Measurements from ENCODE around the gene CD274. TPM values are rescaled to one million over a fixed set of nuclear protein-coding genes. Genes with fewer than 3 reads are reported as not detected.

CD274 gene
- total and polyA plus RNA-seq, 11 donors, result 3.5 to 54.4 (median 15.7) TPM

DNA sequence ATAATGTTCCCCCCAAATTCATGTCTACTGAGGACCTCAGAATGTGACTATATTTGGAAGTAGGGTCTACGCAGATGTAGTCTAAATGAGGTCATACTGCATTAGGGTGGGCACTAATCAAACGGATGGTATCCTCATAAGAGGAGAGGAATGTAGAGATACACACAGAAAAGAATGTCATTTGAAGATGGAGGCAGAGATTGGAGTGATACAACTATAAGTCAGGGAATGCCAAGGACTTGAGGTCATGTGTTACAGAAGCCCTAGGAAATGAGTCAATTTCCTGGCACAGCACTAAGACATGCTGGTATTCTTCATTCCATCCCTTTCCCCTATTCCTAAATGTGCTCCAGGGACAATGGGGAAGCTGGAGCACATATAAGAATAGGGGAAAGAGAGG lies 59.2 kb downstream of the CD274 start:
- Histone ChIP-seq H3K9me3 (peaks cover 0 to 6% (median 0%) of the 10 kb centered on the region in 12 donors), H3K4me3 (peak overlapping the region in 1 of 12 donors; percentile 57), H3K4me1 (peaks cover 0 to 58% (median 41%) of the 10 kb centered on the region in 12 donors), H3K27me3 (no peaks in the 10 kb centered on the region), H3K36me3 (no peaks in the 10 kb centered on the region), H3K27ac (peak overlapping the region in 11 of 12 donors; percentile 47 to 94 (median 63))
- intact Hi-C loops (cut with DNase I), result no loop called here
- DNase-seq (no peak), ATAC-seq (peak in 3 of 4 donors; percentile 46 to 75 (median 52))
- TF ChIP-seq CTCF (IDR thresholded peaks at IDR 0.05) (no peak), POLR2A (IDR thresholded peaks at IDR 0.05) (no peak)
- 44 to 55% (median 47%) methylated on average over 2 of the region's 2 CpGs for WGBS, 4 donors

DNA sequence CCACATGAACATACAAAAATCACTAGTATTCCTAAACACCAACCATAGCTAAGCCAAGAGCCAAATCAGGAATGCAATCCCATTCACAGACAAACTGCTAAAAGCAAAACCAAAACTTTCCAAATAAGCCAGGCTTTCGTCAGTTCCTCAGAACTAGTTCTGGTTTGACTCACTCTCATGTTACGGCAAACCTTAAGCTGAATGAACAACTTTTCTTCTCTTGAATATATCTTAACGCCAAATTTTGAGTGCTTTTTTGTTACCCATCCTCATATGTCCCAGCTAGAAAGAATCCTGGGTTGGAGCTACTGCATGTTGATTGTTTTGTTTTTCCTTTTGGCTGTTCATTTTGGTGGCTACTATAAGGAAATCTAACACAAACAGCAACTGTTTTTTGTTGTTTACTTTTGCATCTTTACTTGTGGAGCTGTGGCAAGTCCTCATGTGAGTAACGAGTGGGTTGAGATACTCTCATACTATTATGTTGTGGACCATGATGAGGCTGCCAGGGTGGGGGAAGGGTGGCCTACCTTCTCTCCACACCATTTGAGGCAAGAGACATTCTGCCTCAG lies 60.1 kb downstream of the CD274 start, which contains the start of gene PDCD1LG2:
TSS of gene PDCD1LG2 (plus strand) at position 172 of the 572 bp plus-strand sequence. CDS start 12,016 bp downstream, outside the sequence.
- Histone ChIP-seq H3K4me1 (peaks cover 0 to 58% (median 41%) of the 10 kb centered on the region in 12 donors), H3K9me3 (no peaks in the 10 kb centered on the region), H3K4me3 (peak within 1 kb of the TSS in 10 of 12 donors; percentile 7 to 58 (median 46)), H3K27ac (peak within 1 kb of the TSS; percentile 47 to 94 (median 63)), H3K36me3 (no peaks in the 10 kb centered on the region), H3K27me3 (no peaks in the 10 kb centered on the region)
- intact Hi-C loops (cut with DNase I), result loop anchor here in 1 of 10 donors (5.0 kb wide), 1 partner anchor 77 kb away; no protein-coding TSS in a partner anchor
- TF ChIP-seq POLR2A (IDR thresholded peaks at IDR 0.05), result no peak
- no peak for TF ChIP-seq CTCF (IDR thresholded peaks at IDR 0.05)
- peak in 3 of 4 donors; percentile 27 to 63 (median 55) for ATAC-seq
- no peak for DNase-seq
- 23 to 50% (median 26%) methylated on average over 4 of the region's 4 CpGs for WGBS, 4 donors

- peaks cover 0 to 58% (median 41%) of the 10 kb centered on the region in 12 donors for H3K4me1 ChIP-seq
- H3K36me3 ChIP-seq, result no peaks in the 10 kb centered on the region
- ATAC-seq (no peak), DNase-seq (no peak)
- H3K9me3 ChIP-seq, result no peaks in the 10 kb centered on the region
- H3K27me3 ChIP-seq, result no peaks in the 10 kb centered on the region
- WGBS, 4 donors, result 60 to 77% (median 69%) methylated on average over 3 of the region's 3 CpGs
- intact Hi-C loops (cut with DNase I), result loop anchor here in 1 of 10 donors (5.0 kb wide), 1 partner anchor 76 kb away; no protein-coding TSS in a partner anchor
- no peak for TF ChIP-seq CTCF (IDR thresholded peaks at IDR 0.05)
- no peak for TF ChIP-seq POLR2A (IDR thresholded peaks at IDR 0.05)
- H3K4me3 ChIP-seq, result peak overlapping the region in 9 of 12 donors; percentile 30 to 58 (median 51)
- H3K27ac ChIP-seq, result peak overlapping the region; percentile 47 to 94 (median 63)
These were observed 60.6 kb downstream of the CD274 start for GRCh38 chr9:5510989-5511388.

DNA sequence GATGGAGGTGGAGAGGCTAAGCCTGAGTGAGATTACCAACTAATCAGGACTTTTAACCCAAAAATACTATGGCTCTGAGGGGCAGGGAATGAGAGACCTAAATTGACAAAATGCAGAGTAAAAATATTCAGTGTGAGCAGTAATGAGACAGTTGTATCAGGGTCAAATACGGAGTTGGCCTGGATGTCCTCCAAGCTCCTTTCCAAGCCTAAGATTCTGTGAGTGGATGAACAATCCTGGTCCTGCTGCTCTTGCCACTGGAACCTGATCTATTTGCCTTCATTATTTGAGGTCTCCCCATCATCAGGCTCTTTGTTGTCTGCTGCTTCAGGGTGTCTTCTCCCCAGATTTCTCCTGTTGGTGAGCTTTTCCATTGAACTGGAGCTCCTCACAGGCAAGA lies 61.1 kb downstream of the CD274 start:
- Histone ChIP-seq H3K27ac (peak overlapping the region in 9 of 12 donors; percentile 10 to 94 (median 63)), H3K9me3 (no peaks in the 10 kb centered on the region), H3K4me1 (peaks cover 0 to 58% (median 41%) of the 10 kb centered on the region in 12 donors), H3K36me3 (no peaks in the 10 kb centered on the region), H3K4me3 (peak overlapping the region in 9 of 12 donors; percentile 30 to 58 (median 51)), H3K27me3 (no peaks in the 10 kb centered on the region)
- no peak for TF ChIP-seq CTCF (IDR thresholded peaks at IDR 0.05)
- TF ChIP-seq POLR2A (IDR thresholded peaks at IDR 0.05), result no peak
- intact Hi-C loops (cut with DNase I), result loop anchor here in 1 of 10 donors (5.0 kb wide), 1 partner anchor 76 kb away; no protein-coding TSS in a partner anchor
- DNase-seq (no peak), ATAC-seq (no peak)
- 17 to 43% (median 24%) methylated on average over 1 of the region's 1 CpG for WGBS, 4 donors

Measured in heart left ventricle (tissue), 16 donors.